ENCODE data around the gene SNCAIP. TPM values are rescaled to one million over a fixed set of nuclear protein-coding genes. Genes with fewer than 3 reads are reported as not detected.

Gene SNCAIP
- total RNA-seq, 1 donor from 2014 or later, result 2.3 TPM

DNA sequence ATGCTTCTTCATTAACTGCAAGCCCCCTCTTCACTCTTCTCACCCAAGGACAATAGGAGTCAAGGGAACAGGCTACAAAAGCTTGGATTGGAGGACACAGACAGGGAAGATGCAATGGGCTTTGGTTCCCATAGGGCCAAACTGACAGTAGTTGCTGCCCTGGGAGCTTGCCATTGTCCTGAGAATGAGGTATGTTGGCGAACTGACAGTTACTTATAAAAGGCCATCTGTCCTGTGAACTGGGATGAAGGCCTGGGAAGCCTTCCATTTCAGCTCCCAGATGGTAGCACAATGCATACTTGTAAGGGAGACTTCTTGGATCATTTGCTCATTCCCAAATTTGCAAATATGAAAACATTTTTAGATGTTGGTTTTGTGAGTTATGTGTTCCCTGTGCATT is 88.9 kb downstream of the SNCAIP start:
- ATAC-seq, result no peak

DNA sequence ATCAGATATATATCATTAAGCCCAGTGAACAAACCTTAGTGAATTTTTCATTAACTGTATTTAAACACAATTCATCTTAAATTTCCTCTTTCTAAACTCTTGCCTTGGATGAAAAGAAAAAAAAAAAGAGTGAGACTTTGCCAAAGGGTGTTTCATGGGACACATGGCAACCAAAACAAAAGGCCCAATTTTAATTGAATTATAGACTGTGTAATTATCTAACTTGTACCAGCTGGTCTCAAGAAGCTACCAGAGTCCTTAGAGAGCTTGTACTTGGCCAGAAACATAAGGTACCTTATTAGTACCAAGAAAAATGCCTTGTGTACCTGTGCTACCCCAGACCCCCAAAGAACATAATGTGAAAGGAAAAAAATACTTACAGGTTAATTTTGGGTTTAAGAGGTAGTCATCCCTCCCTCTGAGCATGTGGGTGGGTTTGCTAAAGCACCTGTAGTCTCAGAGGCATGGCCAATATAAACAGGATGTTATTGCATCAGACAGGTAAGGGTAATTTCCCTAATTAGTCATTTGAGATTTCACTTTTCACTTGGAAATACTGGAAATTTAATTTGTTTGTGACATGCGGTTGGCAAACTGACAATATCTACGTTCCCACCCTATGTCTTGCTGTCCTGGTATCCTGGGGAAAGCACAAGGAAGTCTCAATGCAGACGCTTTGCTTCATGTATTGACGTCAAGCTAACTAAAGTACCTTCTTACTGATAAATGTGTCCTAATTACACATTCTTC is 90.1 kb downstream of the SNCAIP start:
- ATAC-seq, result peak; percentile 72

DNA sequence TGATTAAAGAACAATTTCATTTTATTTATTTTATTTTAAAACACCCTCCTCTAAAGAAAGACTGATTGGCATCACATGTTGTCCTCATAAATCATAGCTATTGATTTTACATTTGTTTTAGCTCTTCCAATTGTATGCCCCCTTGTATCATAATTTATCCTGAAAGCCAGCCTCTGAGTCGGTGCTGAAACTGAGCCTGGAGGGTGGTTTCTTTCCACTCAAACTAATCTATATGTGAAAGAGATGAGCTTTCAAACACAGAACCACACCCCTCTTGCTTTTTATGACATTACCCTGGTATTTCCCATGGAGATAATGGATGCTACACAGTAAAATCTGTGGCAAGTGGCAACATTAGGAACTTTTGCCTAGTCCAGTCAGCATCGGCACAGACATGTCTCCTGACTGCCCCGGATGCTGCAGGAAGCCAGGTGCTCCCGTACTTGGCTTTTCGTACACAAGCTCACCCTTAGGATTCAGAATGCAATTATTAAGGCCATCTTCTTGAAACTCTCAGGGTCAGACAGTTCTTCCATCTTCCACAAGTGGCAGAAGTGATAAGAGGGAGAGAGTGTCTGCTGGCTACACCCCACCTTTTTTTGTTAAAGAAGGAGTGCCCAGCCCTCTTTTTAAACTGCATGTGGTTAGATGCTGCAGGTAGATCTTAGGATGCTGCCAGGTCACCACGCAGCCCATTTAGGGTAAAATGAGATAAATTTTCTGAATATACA is 91.1 kb downstream of the SNCAIP start:
- ATAC-seq, result no peak

DNA sequence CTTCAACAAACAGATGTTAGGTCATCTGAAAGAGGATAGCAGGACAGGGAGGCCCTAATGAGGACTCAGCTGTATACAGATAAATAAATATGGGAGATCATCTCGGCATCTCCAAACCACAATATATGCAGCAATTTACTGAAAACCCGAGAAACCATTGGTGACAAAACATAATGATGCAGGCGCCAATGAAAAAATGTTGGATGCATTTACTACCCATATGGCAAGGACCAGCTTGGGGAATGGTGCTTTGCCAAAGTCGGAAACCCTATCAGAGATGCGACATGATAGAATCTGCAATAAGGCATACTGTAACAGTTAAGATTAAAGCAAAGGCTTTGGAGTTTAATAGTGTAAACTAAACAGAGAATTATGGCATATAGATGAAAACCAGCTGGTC is 92.0 kb downstream of the SNCAIP start:
- ATAC-seq, result no peak

DNA sequence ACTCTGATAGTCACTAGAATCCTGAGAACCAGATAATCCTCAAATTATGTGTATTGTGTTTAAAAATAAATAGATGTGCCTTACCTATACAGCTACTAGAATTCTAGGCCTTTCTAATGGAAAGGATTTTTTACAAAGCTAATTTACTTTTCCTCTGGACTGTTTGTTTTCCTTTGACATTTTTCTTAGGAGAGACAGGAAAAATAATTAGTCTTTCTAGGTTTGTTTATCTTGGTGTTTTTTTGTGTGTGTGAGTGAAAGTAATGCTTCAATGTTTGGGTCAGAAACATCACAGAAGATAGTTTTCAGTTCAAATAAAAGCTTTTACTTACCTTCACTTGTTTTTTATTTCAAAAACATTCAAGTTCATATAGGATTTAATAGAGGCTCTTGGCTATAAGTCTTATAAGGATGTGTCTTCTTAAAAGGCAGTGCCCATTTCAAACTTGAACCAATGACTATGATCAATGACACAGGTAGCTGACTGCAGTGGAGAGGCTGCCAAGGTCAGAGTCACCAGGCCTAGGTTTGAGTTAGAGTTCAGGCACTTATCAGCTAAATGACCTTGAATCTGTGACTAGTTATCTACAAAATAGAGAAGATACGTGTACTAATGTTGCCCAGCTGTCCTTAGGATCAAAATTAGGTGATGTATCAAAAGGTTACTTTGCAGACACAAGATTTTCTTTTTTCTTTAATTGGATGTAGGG is 92.8 kb downstream of the SNCAIP start:
- ATAC-seq, result no peak

DNA sequence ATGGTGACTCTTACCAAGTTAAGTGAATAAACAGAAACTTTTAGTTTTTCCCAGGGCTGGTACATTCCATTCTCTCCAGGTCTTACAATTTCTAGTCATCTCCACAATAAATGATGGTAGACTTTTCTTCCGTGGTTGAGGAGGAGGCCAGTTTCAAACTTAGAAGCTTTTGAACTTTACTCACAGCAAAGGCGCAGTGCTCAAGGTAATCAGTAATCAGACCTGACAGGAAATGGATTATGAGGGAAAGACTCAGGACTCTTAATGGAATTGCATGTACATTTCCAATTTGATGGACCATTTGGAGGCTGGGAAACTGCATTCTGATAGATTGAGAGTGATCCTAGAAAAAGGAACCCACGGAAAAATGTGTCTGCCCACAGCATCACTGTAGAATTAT is 93.7 kb downstream of the SNCAIP start:
- no peak for ATAC-seq

DNA sequence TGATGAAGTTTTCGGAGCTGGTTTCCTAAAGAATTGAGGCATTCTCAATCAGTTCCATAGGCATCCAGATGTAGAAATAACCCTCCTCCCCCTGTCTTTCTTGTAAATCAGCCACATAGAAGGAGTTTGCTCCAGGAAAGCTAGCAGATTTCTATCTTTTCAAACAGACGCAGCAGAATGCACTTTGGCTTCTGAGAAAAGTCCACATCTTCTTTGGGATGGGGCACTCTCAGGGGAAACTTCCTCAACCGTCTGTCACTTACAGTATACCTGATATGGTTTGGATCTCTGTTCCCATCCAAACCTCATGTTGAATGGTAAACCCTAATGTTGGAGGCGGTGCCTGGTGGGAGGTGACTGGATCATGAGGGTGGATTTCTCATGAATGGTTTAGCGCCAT is 94.1 kb downstream of the SNCAIP start:
- no peak for ATAC-seq

DNA sequence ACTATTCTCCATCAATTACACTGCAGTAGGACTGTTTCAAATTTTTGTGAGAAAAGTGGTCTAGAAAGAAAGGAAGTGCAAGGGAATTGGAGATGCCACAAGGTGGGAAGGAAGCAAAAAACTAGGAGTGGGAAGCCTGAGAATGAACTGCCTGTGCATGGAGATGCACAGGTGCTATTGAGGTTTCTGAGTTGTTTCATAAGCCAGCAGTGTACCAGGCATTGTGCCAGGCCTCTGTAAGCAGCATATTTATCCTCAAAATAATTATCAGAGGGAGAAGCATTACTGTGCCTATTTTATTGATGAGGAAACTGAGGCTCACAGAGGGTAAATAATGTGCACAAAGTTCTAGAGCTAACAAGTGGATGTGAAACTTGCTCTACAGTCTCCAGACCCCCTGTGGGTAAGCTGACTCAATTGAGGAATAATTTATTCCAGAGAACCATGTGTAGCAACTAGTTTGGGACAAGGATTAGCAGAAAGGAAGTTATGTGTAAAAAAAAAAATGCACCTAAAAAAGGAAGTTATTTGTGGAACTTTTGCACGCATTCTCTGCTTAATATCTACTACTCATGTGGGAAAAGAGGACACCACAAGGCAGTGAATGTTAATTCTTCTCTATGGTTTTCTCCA is 96.7 kb downstream of the SNCAIP start:
- no peak for ATAC-seq

DNA sequence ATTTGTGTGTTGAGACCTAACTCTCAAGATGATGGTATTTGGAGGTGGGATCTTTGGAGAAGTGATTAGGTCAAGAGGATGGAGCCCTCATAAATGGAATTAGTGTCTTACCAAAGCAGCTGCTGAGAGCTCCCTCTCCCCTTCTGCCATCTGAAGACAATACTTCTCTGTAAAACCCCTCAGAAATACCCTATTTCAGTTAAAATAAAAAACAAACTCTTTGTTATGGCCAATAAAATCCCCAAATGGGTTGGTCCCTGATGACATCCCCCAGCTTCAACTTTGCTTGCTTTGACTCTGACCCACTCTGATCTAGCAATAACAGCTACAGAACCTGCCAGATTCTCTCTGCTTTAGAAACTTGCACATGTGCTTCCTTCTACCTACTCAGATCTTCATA is 100.9 kb downstream of the SNCAIP start:
- ATAC-seq, result no peak

DNA sequence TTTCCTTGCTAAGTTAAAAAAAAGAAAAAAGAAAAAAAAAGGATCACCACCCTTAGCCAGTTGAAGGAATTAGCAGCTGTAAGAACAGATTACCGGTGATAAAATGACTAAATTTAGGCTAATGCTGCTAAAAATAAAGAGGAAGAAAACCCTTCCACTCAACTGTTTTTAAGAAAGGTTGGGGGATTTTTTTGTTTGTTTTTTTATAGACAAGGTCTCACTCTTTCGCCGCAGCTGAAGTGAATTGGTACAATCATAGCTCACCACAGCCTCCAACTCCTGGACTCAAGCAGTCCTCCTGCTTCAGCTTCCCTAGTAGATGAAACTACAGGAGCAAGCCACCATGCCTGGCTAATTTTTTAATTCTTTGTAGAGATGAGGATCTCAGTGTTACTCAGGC is 101.7 kb downstream of the SNCAIP start:
- no peak for ATAC-seq

DNA sequence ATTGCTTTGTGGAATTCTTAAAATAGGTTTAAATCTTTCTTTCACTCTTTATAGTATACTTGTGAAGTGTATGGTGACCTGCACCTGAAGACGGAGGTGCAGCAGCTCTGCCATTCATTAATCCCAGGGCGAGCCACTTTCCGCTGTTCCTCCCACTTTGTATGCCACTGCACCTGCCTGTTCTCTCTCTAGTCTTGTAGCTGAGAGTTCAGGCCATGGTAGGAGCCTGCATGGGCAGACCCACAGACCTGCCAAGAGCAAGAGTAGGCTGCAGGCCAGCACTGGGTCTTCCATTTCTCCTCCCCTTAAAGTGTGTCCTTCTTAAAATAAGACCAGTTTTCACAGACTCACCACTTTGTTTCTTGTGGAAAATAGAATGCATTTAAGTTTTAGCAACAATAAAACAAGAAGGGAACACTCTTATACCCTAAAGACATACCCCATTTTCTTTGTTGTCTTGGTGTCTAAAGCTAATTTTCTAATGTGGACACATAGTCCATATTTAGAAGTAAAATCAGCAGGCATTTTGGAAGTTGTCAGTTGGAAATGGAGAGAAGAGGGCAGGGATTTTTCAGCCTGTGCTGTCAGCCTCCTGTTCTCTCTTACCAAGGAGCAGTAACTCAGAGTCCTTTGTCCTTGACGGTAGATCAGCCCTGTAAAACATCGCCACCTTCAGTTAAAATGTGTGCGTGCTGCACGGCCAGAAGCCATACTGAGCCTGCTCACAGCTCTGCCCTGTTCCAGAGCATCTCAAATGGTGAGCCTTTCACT is 103.2 kb downstream of the SNCAIP start:
- peak; percentile 90 for ATAC-seq

DNA sequence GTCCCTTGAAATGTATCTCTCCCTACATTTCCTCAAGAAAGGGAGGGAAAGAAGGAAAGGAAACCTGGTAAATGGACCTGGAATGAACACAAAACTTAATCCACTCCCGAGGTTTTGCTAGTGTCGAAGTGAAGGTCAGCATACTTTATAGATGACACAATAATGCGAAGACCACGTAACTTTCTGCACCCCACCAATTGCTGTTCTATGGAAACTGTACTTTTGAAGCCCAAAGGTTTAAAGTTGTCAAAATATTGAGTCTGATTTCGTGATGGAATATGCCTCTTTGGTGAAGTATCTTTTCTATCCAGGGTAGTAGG is 103.7 kb downstream of the SNCAIP start:
- ATAC-seq, result no peak

DNA sequence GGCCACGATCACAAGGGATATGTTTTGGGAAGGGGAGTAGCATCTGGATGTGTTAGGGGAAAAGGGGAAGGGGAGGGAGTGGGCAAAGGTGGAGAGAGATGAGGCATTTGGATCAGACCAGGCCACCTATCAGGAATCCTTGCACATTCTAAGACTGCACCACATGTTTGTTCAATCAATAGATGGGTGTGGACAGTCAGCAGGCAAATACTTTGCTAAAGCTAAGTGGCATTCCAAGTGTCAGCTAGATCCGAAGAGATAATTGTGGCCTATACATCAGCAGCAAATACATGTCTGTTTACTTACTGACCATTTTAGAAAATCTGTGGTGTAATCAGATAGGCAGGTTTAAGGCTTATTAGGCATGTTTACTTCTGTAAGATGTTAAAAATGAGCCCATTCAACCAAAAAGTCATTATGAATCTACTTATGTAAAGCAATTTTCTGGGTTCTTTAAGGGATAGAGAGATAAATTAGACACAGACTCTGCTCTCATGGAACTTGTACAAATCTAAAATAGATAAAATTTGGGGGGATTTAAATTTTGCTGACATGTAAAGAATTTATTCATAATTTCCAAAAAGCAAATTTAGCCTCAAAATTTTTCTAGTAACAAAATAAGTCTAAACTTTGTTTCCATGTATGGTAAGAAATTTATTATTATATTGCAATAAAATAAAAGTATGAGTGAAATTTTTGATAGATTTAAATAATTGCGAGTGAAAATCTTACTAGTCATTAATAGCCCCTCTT is 107.3 kb downstream of the SNCAIP start:
- ATAC-seq, result no peak

DNA sequence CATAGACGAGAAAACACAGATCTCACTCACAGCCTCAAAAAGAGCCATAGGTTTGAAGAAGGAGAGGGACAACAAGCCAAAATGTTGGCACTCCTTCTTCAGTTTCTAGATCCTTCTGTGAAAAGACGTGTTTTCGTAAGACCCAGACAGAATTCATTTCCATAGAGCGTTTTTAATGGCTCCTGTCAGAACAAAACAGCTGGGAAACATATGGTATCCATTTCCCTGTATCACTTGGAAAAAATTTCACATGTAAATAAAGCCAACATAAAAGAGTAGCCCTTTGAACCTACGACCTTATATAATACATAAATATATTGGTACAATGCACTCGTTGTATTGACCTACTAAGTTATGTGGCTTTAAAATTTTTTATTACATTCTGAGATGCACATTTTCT is 108.1 kb downstream of the SNCAIP start:
- ATAC-seq, result no peak

DNA sequence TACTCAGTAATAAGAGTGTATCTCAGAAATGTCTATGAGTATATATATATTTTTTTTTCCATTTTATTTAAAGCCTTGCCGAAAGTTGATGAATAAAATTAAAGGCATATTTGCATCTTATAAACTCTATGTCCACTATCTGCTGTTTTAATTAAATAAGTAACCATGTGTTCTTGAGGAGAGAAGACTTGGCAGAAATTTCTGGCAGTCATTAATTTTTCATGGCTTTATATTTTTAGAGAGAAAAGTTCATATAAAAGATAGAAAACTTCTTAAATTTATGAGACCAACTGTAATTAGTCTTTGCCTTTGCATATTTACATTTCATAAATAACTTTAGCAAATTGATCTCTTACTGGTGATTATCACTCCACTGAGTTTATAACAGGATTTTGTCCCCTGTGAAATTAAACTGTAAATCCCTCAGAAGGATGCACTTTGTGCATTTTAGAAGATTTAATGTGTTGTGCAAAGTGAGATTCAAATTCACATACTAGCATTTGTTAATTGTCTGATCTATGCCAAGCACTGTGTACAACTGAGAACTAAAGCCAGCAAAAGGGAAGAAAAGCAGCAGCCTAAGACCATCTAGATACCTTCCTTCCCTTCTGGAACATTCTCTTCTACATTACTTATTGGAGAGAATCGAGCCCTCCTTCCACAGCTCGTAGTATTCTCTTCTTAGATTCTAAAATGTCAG is 108.7 kb downstream of the SNCAIP start:
- no peak for ATAC-seq

DNA sequence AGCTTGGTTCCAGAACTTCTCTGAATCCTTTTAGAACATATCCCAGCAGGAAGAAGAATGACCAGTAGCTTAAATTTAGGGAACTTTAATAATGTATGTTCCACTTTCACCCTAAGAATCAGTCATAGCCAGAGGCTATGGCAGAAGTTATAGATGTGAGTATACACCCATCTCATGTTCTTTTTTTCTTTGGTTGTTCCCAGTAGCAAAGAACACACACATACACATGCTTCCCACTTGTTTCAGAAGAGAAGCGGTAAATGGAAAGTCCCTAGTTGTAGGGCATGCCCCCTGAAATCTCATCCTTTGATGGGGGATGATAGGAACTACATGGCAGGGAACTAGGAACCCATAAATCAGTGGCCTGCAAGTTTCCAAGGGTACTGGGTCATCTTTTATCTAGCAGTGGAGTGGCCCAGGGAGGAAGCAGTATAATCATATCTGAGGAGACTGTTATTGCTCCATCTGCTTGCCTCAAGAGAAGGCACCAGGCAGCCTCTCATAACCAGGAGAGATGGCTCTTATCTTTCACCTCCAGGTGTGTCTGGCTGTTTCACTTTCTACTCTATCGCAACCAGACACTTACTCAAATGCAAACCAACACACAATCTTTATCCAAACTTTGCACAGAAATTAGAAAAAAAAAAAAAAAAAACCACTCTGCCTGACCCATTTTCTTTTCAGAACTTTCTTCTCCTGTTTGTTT is 109.5 kb downstream of the SNCAIP start:
- ATAC-seq, result no peak

DNA sequence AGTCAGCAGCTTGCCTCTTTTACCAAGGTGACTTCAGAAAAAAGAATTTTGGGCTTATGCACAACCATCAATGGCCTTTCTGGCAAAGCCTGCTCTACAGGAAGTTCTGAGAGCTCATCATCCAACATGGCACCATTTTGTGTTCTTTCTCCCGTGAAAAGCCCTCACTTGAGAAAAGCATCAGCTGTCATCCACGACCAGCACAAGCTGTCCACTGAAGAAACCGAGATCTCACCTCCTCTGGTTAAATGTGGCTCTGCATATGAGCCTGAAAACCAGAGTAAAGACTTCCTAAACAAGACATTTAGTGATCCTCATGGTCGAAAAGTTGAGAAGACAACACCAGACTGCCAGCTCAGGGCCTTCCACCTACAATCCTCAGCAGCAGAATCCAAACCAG is 111.2 kb downstream of the SNCAIP start:
- ATAC-seq, result no peak

DNA sequence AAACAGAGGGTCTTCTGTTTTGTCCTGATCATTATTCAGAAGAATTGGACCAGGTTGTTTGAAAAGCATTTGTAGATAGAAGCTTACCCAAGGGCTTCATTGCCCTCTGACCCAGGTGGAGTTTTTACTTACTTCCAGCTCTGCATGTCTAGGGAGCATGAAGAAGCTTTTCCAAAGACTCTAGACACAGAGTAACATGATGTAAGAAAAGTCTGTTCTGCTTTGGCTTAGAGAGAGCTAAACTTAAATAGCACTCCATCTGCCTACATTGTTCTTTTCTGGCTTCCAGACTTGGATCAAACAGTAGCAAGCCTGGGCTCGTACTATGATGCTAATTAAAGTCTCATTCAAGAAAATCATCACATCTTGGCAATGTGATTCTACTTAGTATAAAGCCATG is 112.1 kb downstream of the SNCAIP start:
- ATAC-seq, result peak; percentile 80

DNA sequence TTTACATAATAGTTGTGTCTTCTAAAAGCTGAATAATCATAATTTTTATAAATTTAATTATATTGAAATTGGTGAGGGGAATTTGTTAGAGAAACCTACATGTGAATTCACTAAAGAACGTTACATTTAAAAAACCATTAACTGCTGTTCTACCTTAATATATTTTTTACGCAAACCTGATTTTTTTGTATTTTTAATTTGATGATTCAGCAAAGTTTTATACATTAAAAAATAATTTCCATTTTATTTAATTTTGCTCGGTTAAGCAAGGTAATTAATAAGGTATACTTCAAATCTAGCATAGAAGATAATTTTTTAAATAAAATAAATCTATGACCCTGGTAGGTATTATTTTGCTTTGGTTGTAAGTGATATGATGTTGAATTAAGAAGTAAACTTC is 114.3 kb downstream of the SNCAIP start:
- ATAC-seq, result no peak

DNA sequence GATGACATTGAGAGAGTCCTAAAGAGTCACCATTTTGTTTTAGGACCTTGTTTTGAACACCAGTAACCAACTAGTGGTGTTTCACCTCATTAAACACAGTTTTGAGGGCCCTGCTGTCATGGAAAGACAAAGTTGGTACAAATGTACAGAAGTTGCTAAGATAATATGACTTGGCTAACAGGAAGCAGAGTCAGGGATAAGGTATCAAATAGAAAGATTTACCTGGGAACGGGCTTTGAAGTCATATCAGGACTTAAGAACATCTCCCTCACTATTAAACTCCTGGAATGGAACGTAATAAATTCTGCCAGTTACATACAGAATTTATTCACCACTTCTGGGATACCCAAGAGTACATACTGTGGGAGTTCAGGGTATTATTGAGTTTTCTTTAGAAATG is 115.6 kb downstream of the SNCAIP start:
- ATAC-seq, result no peak
